ENCODE measurements around the gene MAL.

GRCh38 chr2:95058989-95059641 is 33.6 kb downstream of the MAL start:
- TF ChIP-seq POLR2A (IDR thresholded peaks at IDR 0.05) (no peak), CTCF (IDR thresholded peaks at IDR 0.05) (no peak)

Measured in prostate gland (tissue), 2 donors.